ENCODE results near the gene TPM3.
A peak's percentile ranks its signal among the peaks of the same experiment; 100 is the strongest.

DNA sequence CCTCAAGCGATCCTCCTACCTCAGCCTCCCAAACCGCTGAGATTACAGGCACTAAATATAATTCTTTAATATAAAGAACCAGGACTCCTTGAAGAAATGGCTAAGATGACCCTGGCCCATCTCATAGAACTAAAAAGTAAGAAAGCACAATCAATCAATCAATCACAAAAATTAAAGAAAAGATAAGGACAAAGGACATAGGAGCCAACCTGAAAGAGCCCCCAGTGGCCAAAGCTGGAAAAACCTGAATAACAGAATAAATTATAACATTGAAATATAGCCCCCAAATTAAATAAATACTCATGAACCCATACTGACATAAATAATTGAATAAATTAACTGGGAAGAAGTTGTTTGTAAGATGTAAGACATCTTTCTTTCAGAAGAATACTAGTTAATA is 45.9 kb downstream of the TPM3 start:
- TF ChIP-seq CTCF (conservative IDR thresholded peaks at IDR 0.05; ENCODE audit: low read length), result peak; percentile 67
- no peak for TF ChIP-seq EZH2phosphoT487 (IDR thresholded peaks at IDR 0.05; ENCODE audit: borderline replicate concordance)

Measured in Loucy (cell line).